Measurements from ENCODE around the gene IGHMBP2.
"Not testable (repeated sequence)": the region's sequence is repeated elsewhere in the genome, so short reads cannot be mapped to it uniquely, and the experiment has no call there.

IGHMBP2 gene

DNA sequence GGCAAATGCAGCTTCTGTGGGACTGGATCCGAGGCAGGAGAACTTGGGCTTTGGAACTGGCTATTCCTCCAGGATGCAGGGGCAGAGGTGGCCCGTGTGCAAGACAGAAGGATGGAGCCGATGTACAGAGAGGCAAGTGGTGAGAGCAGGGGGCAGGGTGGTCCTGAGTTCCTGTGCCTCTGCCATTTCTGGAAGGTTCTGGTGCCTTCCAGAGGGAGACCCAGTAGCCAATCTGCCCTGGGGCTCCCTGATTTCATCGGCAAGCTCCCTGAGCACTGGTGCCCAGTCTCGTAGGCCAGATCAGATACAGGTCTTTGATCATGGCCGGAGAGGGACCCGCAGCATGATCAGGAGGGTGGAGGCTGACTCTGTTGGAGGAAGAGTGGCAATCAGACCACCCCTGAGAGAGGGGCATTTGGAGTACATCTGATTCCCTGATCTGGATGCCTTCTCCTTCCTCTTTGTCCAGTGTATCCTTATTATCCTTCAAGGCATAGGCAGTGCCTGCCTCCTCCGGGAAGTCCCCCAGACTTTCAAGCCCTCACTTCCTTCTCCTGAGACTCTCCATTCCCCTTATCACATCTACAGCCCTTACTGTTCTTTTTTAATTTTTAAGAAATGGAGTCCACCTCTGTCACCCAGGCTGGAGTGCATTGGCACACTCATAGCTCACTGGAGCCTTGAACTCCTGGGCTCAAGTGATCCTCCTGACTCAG, 67.4 kb downstream of the IGHMBP2 start:
- DNase-seq (ENCODE audit: low read depth) = no peak
- TF ChIP-seq, protein P1, sequence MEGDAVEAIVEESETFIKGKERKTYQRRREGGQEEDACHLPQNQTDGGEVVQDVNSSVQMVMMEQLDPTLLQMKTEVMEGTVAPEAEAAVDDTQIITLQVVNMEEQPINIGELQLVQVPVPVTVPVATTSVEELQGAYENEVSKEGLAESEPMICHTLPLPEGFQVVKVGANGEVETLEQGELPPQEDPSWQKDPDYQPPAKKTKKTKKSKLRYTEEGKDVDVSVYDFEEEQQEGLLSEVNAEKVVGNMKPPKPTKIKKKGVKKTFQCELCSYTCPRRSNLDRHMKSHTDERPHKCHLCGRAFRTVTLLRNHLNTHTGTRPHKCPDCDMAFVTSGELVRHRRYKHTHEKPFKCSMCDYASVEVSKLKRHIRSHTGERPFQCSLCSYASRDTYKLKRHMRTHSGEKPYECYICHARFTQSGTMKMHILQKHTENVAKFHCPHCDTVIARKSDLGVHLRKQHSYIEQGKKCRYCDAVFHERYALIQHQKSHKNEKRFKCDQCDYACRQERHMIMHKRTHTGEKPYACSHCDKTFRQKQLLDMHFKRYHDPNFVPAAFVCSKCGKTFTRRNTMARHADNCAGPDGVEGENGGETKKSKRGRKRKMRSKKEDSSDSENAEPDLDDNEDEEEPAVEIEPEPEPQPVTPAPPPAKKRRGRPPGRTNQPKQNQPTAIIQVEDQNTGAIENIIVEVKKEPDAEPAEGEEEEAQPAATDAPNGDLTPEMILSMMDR (IDR thresholded peaks at IDR 0.05; ENCODE audit: low read depth, low read length, missing control alignments) = no peak
- H3K4me3 ChIP-seq (ENCODE audit: low read depth, low read length) = no peak overlapping the region

DNA sequence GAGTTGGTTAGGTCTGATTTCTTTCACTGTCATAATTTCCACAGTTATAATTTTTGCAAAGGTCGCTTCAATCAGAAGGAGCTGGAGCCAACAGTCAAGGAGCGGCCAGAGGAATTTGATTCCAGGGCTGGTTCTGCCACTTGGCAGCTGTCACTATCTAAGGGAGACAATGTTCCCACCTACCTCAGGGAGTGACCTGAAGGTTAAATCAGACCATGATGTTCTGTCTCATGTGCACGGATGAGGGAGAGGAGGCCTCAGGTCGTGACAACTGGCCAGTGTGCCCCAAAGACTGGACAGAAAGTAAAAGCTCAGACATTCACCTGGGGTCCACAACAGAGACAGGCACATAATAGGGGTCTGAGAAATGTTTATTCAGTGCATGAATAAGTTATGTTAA, 69.5 kb downstream of the IGHMBP2 start:
- no peak for DNase-seq (ENCODE audit: low read depth)
- no peak overlapping the region for H3K4me3 ChIP-seq (ENCODE audit: low read depth, low read length)
- TF ChIP-seq, protein P1 (IDR thresholded peaks at IDR 0.05; ENCODE audit: low read depth, low read length, missing control alignments) = no peak

GRCh38 chr11:68973706-68974105, 70.0 kb downstream of the IGHMBP2 start:
- H3K4me3 ChIP-seq (ENCODE audit: low read depth, low read length); DNase-seq (ENCODE audit: low read depth): not testable (repeated sequence)

GRCh38 chr11:68974421-68975194, 70.9 kb downstream of the IGHMBP2 start:
- TF ChIP-seq, protein P1 (IDR thresholded peaks at IDR 0.05; ENCODE audit: low read depth, low read length, missing control alignments) = no peak
- H3K4me3 ChIP-seq (ENCODE audit: low read depth, low read length) = no peak overlapping the region
- DNase-seq (ENCODE audit: low read depth) = no peak

DNA sequence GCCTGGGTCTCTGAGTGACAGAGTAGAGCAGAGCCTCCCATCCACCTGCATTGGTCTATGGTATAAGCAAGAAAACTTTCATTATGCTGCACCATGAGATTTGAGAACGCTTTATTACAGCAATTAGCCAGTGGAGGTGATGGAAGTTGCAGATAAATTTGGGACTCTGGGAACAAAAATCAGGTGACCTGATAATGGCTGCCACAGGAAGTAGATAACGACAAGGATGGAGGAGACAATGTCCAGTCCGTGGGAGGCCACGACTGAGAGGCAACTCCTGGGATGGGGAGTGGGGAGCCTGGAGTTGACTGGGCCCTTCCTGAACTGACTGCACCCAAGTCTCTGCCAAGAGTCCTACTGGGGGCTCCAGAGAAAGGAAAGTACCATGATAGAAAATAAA, 72.4 kb downstream of the IGHMBP2 start:
- DNase-seq (ENCODE audit: low read depth) = no peak
- TF ChIP-seq, protein P1 (IDR thresholded peaks at IDR 0.05; ENCODE audit: low read depth, low read length, missing control alignments) = no peak
- no peak overlapping the region for H3K4me3 ChIP-seq (ENCODE audit: low read depth, low read length)

DNA sequence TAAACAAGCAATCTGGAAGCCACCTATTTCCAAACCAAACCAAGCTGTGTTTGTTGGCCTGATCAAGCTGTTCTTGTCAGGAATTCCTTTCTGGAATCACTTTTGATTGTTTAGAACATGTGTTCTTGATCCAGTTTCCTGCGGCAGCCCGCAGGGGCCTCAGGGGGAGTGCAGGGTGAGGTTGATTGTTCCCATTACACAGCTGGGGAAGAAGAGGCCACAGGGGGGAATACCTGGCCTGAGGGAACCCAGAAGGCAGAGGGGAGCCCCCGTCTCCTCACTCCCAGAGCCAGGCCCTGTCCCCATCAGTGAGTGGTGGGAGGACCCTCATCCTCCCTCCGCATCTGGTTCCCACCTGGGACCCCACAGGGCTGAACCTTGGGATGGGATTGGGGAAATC, 72.9 kb downstream of the IGHMBP2 start:
- DNase-seq (ENCODE audit: low read depth) = no peak
- no peak overlapping the region for H3K4me3 ChIP-seq (ENCODE audit: low read depth, low read length)

More for the DNA sequence above, 72.9 kb downstream of the IGHMBP2 start:
- TF ChIP-seq, protein P1 (IDR thresholded peaks at IDR 0.05; ENCODE audit: low read depth, low read length, missing control alignments) = no peak
